Measurements from ENCODE around the gene CRB2.

Gene CRB2

DNA sequence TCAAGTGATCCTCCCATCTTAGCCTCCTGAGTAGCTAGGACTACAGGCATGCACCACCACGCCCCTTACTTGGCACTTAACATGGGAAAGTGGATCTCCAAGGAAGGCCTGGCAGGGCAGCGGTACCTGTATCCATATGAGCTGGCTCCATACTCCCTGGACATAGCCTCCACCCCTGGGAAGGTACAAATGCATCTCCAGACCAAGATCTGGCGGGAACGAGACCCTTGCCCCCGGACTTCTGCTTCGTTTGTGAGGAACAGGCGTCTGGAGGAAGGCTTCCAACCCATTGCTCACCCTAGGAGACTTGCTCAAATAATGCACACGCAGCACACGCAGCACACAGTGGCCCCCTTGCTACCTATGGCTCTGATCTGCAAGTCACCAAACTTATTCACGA, 55.2 kb downstream of the CRB2 start:
- no peak for FAIRE-seq
- no peak for TF ChIP-seq POLR2A (IDR thresholded peaks at IDR 0.05; ENCODE audit: low read depth, low read length)
- no peak for DNase-seq (ENCODE audit: insufficient read length, low spot score)

- no peak for TF ChIP-seq POLR2A (IDR thresholded peaks at IDR 0.05; ENCODE audit: low read depth, low read length)
- no peak for FAIRE-seq
- DNase-seq (ENCODE audit: insufficient read length, low spot score) = no peak
These were observed 55.6 kb downstream of the CRB2 start for GRCh38 chr9:123411636-123412035.

- no peak for TF ChIP-seq POLR2A (IDR thresholded peaks at IDR 0.05; ENCODE audit: low read depth, low read length)
- FAIRE-seq (no peak), DNase-seq (ENCODE audit: insufficient read length, low spot score) (no peak)
These were observed 56.3 kb downstream of the CRB2 start for GRCh38 chr9:123412171-123412820.

- FAIRE-seq = no peak
- no peak for TF ChIP-seq POLR2A (IDR thresholded peaks at IDR 0.05; ENCODE audit: low read depth, low read length)
- no peak for DNase-seq (ENCODE audit: insufficient read length, low spot score)
These were observed 58.2 kb downstream of the CRB2 start for GRCh38 chr9:123414204-123414603.

DNA sequence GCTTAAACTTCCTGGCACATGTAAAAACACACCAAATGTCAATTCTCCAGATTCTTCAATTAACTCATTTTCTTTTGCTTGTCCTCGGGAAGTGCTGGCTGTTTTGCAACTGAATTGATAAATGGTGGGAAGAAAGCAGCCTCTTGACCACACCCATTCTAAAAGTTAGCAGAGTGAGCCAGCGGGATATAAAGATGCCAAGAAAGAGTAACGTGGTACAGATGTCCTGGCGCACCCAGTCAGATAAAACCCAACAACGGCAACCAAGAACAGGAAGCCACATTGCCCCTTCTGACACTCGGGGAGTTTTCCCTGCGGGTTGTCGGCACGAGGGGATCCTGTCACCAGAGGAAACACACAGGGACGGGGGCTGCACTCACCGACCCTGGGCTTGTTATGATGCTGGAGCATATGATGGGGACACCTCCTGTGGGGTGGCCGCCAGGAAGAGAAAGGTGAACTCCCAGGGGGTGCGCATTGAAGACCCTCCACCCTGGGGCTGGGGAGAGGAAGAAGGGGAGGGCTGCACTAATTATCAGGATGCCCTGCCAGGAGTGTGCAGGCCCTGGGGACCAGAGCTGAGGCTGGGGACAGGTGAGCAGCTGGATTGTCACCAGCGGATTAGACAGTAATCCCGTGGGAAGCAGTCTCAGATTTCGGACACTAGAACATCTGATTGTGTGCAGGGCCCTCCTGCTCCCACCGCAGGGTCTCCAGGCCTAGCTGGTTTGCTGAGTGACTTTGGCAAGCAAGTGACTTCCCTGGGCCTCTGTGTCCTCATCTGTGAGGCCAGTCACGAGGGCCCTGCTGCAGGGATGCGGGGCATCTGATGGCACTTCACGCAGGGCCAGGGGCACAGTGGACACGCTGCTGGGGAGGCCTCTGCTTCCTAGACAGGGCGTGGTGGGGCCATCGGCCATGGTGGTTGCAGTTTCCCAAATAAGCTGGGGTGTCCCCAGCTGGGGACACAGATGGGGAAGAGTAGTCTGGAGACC, 59.2 kb downstream of the CRB2 start:
- FAIRE-seq = no peak
- no peak for DNase-seq (ENCODE audit: insufficient read length, low spot score)
- no peak for TF ChIP-seq POLR2A (IDR thresholded peaks at IDR 0.05; ENCODE audit: low read depth, low read length)

GRCh38 chr9:123416176-123416575, 60.2 kb downstream of the CRB2 start:
- FAIRE-seq = no peak
- DNase-seq (ENCODE audit: insufficient read length, low spot score) = no peak
- TF ChIP-seq POLR2A (IDR thresholded peaks at IDR 0.05; ENCODE audit: low read depth, low read length) = no peak

DNA sequence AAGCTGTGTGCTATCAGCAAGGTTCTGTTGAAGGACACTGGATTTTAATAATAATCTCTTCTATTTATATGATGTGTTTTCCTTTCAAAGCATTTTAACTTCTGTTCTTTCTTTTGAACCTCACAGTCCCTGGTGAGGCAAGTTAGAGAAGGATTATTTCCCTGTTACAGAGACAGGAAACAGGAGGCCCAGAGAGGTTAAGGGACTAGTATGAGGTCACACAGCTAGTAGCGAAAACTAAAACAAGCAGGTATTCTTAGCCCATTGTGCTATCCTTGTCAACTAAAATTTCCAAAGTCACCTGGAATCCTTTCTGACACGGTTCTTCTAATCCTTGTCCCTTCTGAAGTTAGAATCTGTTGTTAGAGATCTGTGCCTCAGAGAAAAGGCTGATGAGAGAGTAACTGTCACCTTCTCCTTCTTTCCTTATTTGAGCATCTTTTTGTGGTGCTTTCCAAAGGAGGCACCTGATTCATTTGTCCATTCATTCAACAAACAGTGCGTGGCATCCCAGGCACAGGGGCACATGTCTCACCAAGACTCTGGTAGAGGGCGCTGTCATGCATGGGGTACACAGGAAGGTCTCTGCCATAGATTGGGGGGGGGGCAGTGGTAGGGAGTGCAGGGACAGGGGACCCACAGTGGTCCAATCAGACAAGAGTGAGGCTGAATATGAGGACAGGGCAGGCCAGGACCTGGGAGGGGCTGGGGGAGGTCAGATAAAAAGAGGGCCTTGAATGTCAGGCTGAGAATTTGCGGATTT, 61.5 kb downstream of the CRB2 start:
- no peak for FAIRE-seq

GRCh38 chr9:123418052-123418430, 62.0 kb downstream of the CRB2 start:
- no peak for TF ChIP-seq POLR2A (IDR thresholded peaks at IDR 0.05; ENCODE audit: low read depth, low read length)
- no peak for DNase-seq (ENCODE audit: insufficient read length, low spot score)
- no peak for FAIRE-seq

More for the DNA sequence above, 61.5 kb downstream of the CRB2 start:
- DNase-seq (ENCODE audit: insufficient read length, low spot score) = no peak
- no peak for TF ChIP-seq POLR2A (IDR thresholded peaks at IDR 0.05; ENCODE audit: low read depth, low read length)

DNA sequence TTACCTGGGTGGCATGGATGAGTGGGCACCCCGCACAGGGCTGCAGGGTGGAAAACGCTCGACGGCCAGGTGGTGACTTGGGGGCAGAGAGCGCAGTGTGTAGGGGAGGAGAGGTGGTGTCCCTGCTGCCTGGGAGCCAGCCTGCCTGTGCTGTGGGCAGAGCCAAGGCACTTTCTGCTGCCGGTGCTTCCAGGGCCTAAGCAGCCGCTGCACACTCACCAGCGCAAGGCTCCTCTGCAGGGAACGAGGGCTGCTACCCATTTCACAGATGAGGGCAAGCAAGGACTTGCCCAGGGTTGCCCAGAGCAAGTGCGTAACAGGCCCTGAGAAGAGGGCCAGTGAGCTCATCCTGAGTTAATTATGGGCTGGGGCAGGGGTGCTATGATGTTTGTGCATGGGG, 62.5 kb downstream of the CRB2 start:
- DNase-seq (ENCODE audit: insufficient read length, low spot score) (no peak), FAIRE-seq (no peak)
- no peak for TF ChIP-seq POLR2A (IDR thresholded peaks at IDR 0.05; ENCODE audit: low read depth, low read length)

DNA sequence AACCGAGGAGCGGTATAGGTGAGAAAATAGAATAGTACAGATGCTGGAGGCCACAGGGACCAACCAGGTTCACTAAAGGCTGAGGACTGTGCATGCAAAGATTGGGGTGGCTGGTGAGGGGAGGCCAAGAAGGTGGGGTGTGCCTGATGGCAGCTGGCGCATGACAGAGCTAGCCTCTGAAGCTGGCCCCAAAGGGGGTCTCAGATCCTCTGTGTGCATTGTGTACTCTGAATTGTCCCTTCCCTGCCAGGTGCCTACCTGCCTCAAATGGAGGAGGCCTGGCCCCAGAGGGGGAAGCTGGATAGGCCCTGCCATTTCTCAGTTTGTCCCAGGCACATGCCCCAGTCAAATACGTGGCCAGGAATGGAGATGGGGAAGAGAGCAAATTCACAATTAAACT, 63.1 kb downstream of the CRB2 start:
- FAIRE-seq (no peak), DNase-seq (ENCODE audit: insufficient read length, low spot score) (no peak)
- no peak for TF ChIP-seq POLR2A (IDR thresholded peaks at IDR 0.05; ENCODE audit: low read depth, low read length)

- DNase-seq (ENCODE audit: insufficient read length, low spot score) (no peak), FAIRE-seq (no peak)
- TF ChIP-seq POLR2A (IDR thresholded peaks at IDR 0.05; ENCODE audit: low read depth, low read length) = no peak
These were observed 64.0 kb downstream of the CRB2 start for GRCh38 chr9:123419721-123420591.

DNA sequence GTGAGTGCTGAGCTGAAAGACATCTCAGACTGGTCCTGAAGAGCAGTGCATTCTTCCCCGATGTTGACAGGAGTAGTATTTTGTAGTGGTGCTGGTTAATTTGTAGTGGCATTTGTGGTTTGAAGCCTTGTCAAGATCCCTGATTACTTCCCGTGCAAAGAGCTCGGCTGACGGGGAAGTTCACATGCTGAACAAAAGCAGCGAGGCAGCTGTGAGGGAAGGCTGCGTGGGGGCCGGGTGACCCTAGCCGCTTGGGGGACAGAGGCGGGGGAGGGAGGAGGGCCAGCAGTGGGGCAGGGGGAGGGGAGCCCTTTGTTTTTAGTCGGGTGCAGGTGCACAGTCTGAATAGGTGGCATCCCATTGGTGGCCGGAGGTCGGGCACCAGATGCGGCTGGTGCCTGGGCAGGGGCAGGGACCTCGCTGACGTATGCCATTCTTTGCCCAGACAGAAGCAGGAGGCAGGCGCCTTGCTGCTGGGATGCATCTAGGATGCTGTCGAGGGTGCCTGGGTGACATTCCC, 64.7 kb downstream of the CRB2 start:
- no peak for TF ChIP-seq POLR2A (IDR thresholded peaks at IDR 0.05; ENCODE audit: low read depth, low read length)
- no peak for DNase-seq (ENCODE audit: insufficient read length, low spot score)
- FAIRE-seq = no peak

DNA sequence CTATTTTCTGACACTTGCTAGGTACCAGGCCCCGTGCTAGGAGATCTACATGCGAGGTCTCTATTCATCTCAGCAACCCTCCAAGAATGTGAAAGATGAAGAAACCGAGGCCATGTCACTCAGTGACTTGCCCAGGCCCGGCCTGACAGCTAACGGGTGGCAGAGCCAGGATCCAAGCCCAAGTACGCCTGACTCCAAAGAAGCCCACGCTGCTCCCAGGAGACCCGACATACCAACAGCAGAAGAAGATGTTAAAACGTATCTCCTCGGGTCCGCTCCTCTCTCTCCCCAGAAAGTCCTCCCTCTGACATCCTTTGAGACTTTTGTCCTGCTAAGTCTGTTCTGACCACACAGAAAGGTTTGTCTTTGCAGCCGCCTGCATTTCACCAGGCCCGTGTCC, 65.2 kb downstream of the CRB2 start:
- no peak for TF ChIP-seq POLR2A (IDR thresholded peaks at IDR 0.05; ENCODE audit: low read depth, low read length)
- DNase-seq (ENCODE audit: insufficient read length, low spot score) (no peak), FAIRE-seq (no peak)
